H1 (cell line): Measurements from ENCODE around the gene PAX5. TPM values are rescaled to one million over a fixed set of nuclear protein-coding genes. Genes with fewer than 3 reads are reported as not detected.

ENCODE experiments used
- CTCF ChIA-PET: fragments of 300-600 bp; sonication (Branson Sonifier 250); formaldehyde crosslinking; loops from one replicate; lab custom pipeline; 2021; ENCODE audit not compliant: partially characterized antibody; lab: Charles Lee
- POLR2A ChIA-PET: fragments of 300-600 bp; sonication (Branson Sonifier 250); formaldehyde crosslinking; loops from one replicate; lab custom pipeline; 2021; ENCODE audit warnings: inconsistent platforms; ENCODE audit not compliant: partially characterized antibody; lab: Charles Lee
- DNase-seq, 2 experiments: peaks; one replicate each; pipeline versions ENCODE4 v3.0.0 to v3.0.0-alpha.2; 2010 to 2022; ENCODE audit warnings: low spot score in 2 of 2, low read depth in 1 of 2, mixed read lengths in 1 of 2
- FAIRE-seq: peaks from 2 replicates; lab custom pipeline; 2011; peaks lifted over from hg19 to GRCh38; lab: Jason Lieb, UNC
- H2AFZ ChIP-seq: 2 replicates; pipeline ENCODE4 v1.8.1; 2012; ENCODE audit warnings: low read length, inconsistent platforms
- H2AK5ac ChIP-seq: 2 replicates; pipeline ENCODE4 v1.6.1; 2013; ENCODE audit warnings: low read depth, low read length
- H2BK120ac ChIP-seq: replicated peaks from 2 replicates; pipeline ENCODE3; 2013; ENCODE audit warnings: low read depth, low read length, inconsistent platforms
- H2BK12ac ChIP-seq: 2 replicates; pipeline ENCODE4 v1.6.1; 2013; ENCODE audit warnings: low read depth, low read length
- H2BK15ac ChIP-seq: 2 replicates; pipeline ENCODE4 v1.6.1; 2013; ENCODE audit warnings: low read length
- H2BK20ac ChIP-seq: 2 replicates; pipeline ENCODE4 v1.6.1; 2013; ENCODE audit warnings: low read length
- H2BK5ac ChIP-seq: 2 replicates; pipeline ENCODE4 v1.6.1; 2013; ENCODE audit warnings: low read depth, low read length
- H3K14ac ChIP-seq: 2 replicates; pipeline ENCODE4 v1.6.1; 2013; ENCODE audit warnings: inconsistent platforms; ENCODE audit not compliant: insufficient read length
- H3K18ac ChIP-seq: 2 replicates; pipeline ENCODE4 v1.6.1; 2013; ENCODE audit warnings: low read length; ENCODE audit errors: extremely low read depth
- H3K23ac ChIP-seq: 2 replicates; pipeline ENCODE4 v1.6.1; 2013; ENCODE audit warnings: inconsistent platforms; ENCODE audit not compliant: insufficient read length
- H3K23me2 ChIP-seq: 2 replicates; pipeline ENCODE4 v1.6.1; 2013; ENCODE audit warnings: low read depth, low read length
- H3K27ac ChIP-seq: 2 replicates; pipeline ENCODE4 v1.6.1; 2011; ENCODE audit warnings: low read depth, low read length, inconsistent platforms
- H3K27me3 ChIP-seq, 4 experiments: replicated peaks in 1 of 4; 1 replicate in 1 of 4; 2 replicates in 3 of 4; pipeline versions ENCODE4 v1.6.1 to v1.8.1; 2011 to 2013; ENCODE audit warnings: low read length in 3 of 4, mild to moderate bottlenecking in 3 of 4, inconsistent platforms in 2 of 4, mixed read lengths in 2 of 4, moderate library complexity in 1 of 4; ENCODE audit not compliant: control insufficient read depth in 3 of 4, insufficient read depth in 3 of 4; ENCODE audit errors: extremely low read depth in 1 of 4
- H3K36me3 ChIP-seq, 4 experiments: 2 replicates each; pipeline versions ENCODE4 v1.6.1 to v1.8.1; 2011 to 2013; ENCODE audit warnings: mild to moderate bottlenecking in 4 of 4, low read length in 3 of 4, moderate library complexity in 2 of 4, control low read depth in 1 of 4, inconsistent platforms in 1 of 4; ENCODE audit not compliant: insufficient read depth in 4 of 4, control insufficient read depth in 2 of 4
- H3K4ac ChIP-seq: replicated peaks from 2 replicates; pipeline ENCODE3; 2013; ENCODE audit warnings: low read length, low read depth, mixed read lengths, inconsistent platforms; ENCODE audit not compliant: insufficient read length
- H3K4me1 ChIP-seq, 4 experiments: replicated peaks in 1 of 4; 1 replicate in 1 of 4; 2 replicates in 3 of 4; pipeline versions ENCODE4 v1.6.1 to v1.8.1; 2011 to 2013; ENCODE audit warnings: low read length in 3 of 4, inconsistent platforms in 2 of 4, mixed read lengths in 1 of 4; ENCODE audit not compliant: insufficient read depth in 4 of 4, control insufficient read depth in 3 of 4
- H3K4me2 ChIP-seq, 2 experiments: 2 replicates each; pipeline versions ENCODE4 v1.6.1 to v1.8.1; 2011 to 2013; ENCODE audit warnings: low read depth in 2 of 2, low read length in 2 of 2, control low read depth in 1 of 2, inconsistent platforms in 1 of 2, mild to moderate bottlenecking in 1 of 2; ENCODE audit not compliant: insufficient read depth in 1 of 2
- H3K4me3 ChIP-seq, 4 experiments: fragments of 200-600, 300-600 bp in 1 of 4; sonication (generic), shearing (Covaris generic), sonication (Bioruptor Twin) in 1 of 4; 2 replicates each; pipeline versions ENCODE4 v1.5.1 to v1.8.1; 2011 to 2016; ENCODE audit warnings: low read length in 4 of 4, low read depth in 3 of 4, control low read depth in 2 of 4, inconsistent platforms in 2 of 4, mild to moderate bottlenecking in 2 of 4, mixed read lengths in 1 of 4, moderate library complexity in 1 of 4; ENCODE audit not compliant: insufficient read depth in 2 of 4; ENCODE audit errors: extremely low read depth in 1 of 4
- H3K56ac ChIP-seq: replicated peaks from 2 replicates; pipeline ENCODE3; 2013; ENCODE audit warnings: low read depth, mild to moderate bottlenecking, mixed read lengths, low read length, inconsistent platforms; ENCODE audit not compliant: insufficient read length
- H3K79me1 ChIP-seq: 2 replicates; pipeline ENCODE4 v1.6.1; 2013; ENCODE audit warnings: low read depth, low read length, control low read depth
- H3K79me2 ChIP-seq, 2 experiments: 2 replicates each; pipeline versions ENCODE4 v1.6.1 to v1.8.1; 2012 to 2013; ENCODE audit warnings: low read length in 2 of 2, mild to moderate bottlenecking in 2 of 2, inconsistent platforms in 1 of 2; ENCODE audit not compliant: insufficient read depth in 2 of 2, control insufficient read depth in 1 of 2
- H3K9ac ChIP-seq, 4 experiments: replicated peaks in 1 of 4; 1 replicate in 1 of 4; 2 replicates in 3 of 4; pipeline versions ENCODE4 v1.6.1 to v1.8.1; 2011 to 2013; ENCODE audit warnings: low read depth in 3 of 4, low read length in 3 of 4, control low read depth in 2 of 4, mild to moderate bottlenecking in 2 of 4, moderate library complexity in 2 of 4, inconsistent platforms in 1 of 4; ENCODE audit errors: extremely low read depth in 1 of 4
- H3K9me3 ChIP-seq, 2 experiments: 2 replicates each; pipeline versions ENCODE4 v1.6.1 to v1.8.1; 2012 to 2013; ENCODE audit warnings: mild to moderate bottlenecking in 2 of 2, moderate library complexity in 2 of 2, control low read depth in 1 of 2, inconsistent platforms in 1 of 2, low read depth in 1 of 2, low read length in 1 of 2, mixed read lengths in 1 of 2; ENCODE audit not compliant: insufficient read depth in 2 of 2
- H4K20me1 ChIP-seq, 2 experiments: replicated peaks in 1 of 2; 2 replicates each; pipeline versions ENCODE3 to v1.8.1; 2011 to 2013; ENCODE audit warnings: inconsistent platforms in 2 of 2, low read length in 2 of 2, mild to moderate bottlenecking in 1 of 2; ENCODE audit not compliant: insufficient read depth in 2 of 2, control insufficient read depth in 1 of 2
- H4K5ac ChIP-seq: 2 replicates; pipeline ENCODE4 v1.6.1; 2013; ENCODE audit warnings: low read length, low read depth, mixed read lengths, inconsistent platforms; ENCODE audit not compliant: insufficient read length
- H4K8ac ChIP-seq: 2 replicates; pipeline ENCODE4 v1.8.0; 2013; ENCODE audit warnings: mild to moderate bottlenecking, moderate library complexity, low read length, inconsistent platforms; ENCODE audit not compliant: insufficient read depth; ENCODE audit errors: extremely low read depth
- H4K91ac ChIP-seq: replicated peaks from 2 replicates; pipeline ENCODE3; 2013; ENCODE audit warnings: low read length, mixed read lengths, inconsistent platforms; ENCODE audit not compliant: insufficient read length
- ATF2 ChIP-seq: IDR thresholded peaks from 2 replicates; pipeline ENCODE4 v1.6.1; 2012; ENCODE audit warnings: low read length, inconsistent platforms
- BCL11A ChIP-seq, 2 experiments: IDR thresholded peaks; one replicate each; pipeline ENCODE4 v1.6.1; 2011; ENCODE audit warnings: low read depth in 2 of 2, low read length in 2 of 2, mild to moderate bottlenecking in 2 of 2
- GABPA ChIP-seq: IDR thresholded peaks from 2 replicates; pipeline ENCODE4 v1.6.1; 2011; ENCODE audit warnings: mild to moderate bottlenecking, low read length, moderate library complexity, borderline replicate concordance; ENCODE audit not compliant: insufficient read depth
- HDAC2 ChIP-seq, 2 experiments: fragments of 300-600 bp in 1 of 2; sonication (generic) in 1 of 2; IDR thresholded peaks; 2 replicates each; pipeline ENCODE4 v1.6.1; 2011 to 2012; ENCODE audit warnings: low read depth in 2 of 2, low read length in 2 of 2, mild to moderate bottlenecking in 2 of 2, moderate library complexity in 2 of 2, borderline replicate concordance in 1 of 2, inconsistent platforms in 1 of 2
- KDM5A ChIP-seq: fragments of 200-600 bp; IDR thresholded peaks from 2 replicates; pipeline ENCODE4 v1.7.1; 2012; ENCODE audit warnings: mild to moderate bottlenecking, low read length, inconsistent platforms, mixed read lengths
- MAFK ChIP-seq: IDR thresholded peaks from 2 replicates; pipeline ENCODE4 v1.6.1; 2012; ENCODE audit warnings: low read depth, mild to moderate bottlenecking, improper control_type of control experiment, low read length
- POLR2A ChIP-seq, 2 experiments: IDR thresholded peaks; 1 replicate in 1 of 2; 2 replicates in 1 of 2; pipeline ENCODE4 v1.6.1; 2011; ENCODE audit warnings: low read depth in 2 of 2, low read length in 2 of 2, mild to moderate bottlenecking in 2 of 2; ENCODE audit errors: control extremely low read depth in 1 of 2
- RAD21 ChIP-seq, 2 experiments: IDR thresholded peaks in 1 of 2; conservative IDR thresholded peaks in 1 of 2; 2 replicates each; pipeline ENCODE4 v1.6.1; 2011; ENCODE audit warnings: low read depth in 2 of 2, low read length in 2 of 2, improper control_type of control experiment in 1 of 2, inconsistent platforms in 1 of 2, mild to moderate bottlenecking in 1 of 2, moderate library complexity in 1 of 2
- RBBP5 ChIP-seq: IDR thresholded peaks from 2 replicates; pipeline ENCODE4 v1.7.1; 2012; ENCODE audit warnings: low read depth, mild to moderate bottlenecking, inconsistent platforms, low read length, moderate library complexity, borderline replicate concordance
- SIRT6 ChIP-seq: IDR thresholded peaks from one replicate; pipeline ENCODE4 v1.7.1; 2012; ENCODE audit warnings: low read length, inconsistent platforms
- SUZ12 ChIP-seq: fragments of 200-600 bp; sonication (generic); IDR thresholded peaks from 2 replicates; pipeline ENCODE4 v1.6.1; 2012; ENCODE audit warnings: mild to moderate bottlenecking, inconsistent platforms, low read length, moderate library complexity, mixed read lengths
- TAF7 ChIP-seq: optimal IDR thresholded peaks from 2 replicates; pipeline ENCODE3; 2011; ENCODE audit warnings: low read depth, mild to moderate bottlenecking, inconsistent platforms, low read length, moderate library complexity, borderline replicate concordance
- WGBS, 2 experiments: shearing (Covaris generic) in 1 of 2; methylation state at CpG; one replicate each; pipeline versions ENCODE4 v1.1.6 to v1.1.7; 2013 to 2015; ENCODE audit warnings: low lambda C conversion rate in 2 of 2, mixed read lengths in 2 of 2, inconsistent platforms in 1 of 2, low coverage in 1 of 2, missing lambda C conversion rate in 1 of 2; ENCODE audit not compliant: insufficient replicate concordance in 2 of 2, insufficient coverage in 1 of 2, insufficient read length in 1 of 2; ENCODE audit errors: extremely low coverage in 1 of 2, missing lambda C conversion rate in 1 of 2; 5-methylcytosine and 5-hydroxymethylcytosine counted together
- polyA plus RNA-seq, 7 experiments: library from polyadenylated mRNA; depleted of rRNA in 3 of 7; stranded (reverse) in 5 of 7; unstranded in 2 of 7; fragments of >200 nt in 5 of 7; fragments of 200-250 nt in 2 of 7; gene quantifications; 1 replicate in 5 of 7; 2 replicates in 1 of 7; 4 replicates in 1 of 7; pipeline versions ENCODE4 v1.2.1 to v1.2.3, GENCODE V29; 2011 to 2013; ENCODE audit warnings: missing spikeins in 2 of 7, mixed read lengths in 2 of 7
- total RNA-seq: library from RNA; stranded (reverse); fragmentation: NEBNext Ultra II Directional; extraction: Animal tissue kit (Norgen Biotek cat#: 25700); gene quantifications from 2 replicates; pipeline ENCODE4 v1.2.1, GENCODE V29; 2021

Gene PAX5
- total and polyA plus RNA-seq, 2 of the 8 experiments (the other 6 are each of a cell fraction or from before 2014, with no cell fraction given), result 0.29 to 0.43 TPM

- FAIRE-seq, result no peak
- Histone ChIP-seq H2AK5ac (no peak overlapping the region), H3K23me2 (peaks cover 1% of the 10 kb centered on the region; the same call in 1 of the 2 replicates), H3K9me3 (no peaks in the 10 kb centered on the region), H3K36me3 (no peaks in the 10 kb centered on the region), H4K91ac (no peak overlapping the region), H3K14ac (no peak overlapping the region), H4K5ac (no peak overlapping the region), H3K56ac (no peak overlapping the region), H3K79me2 (no peaks in the 10 kb centered on the region), H2BK120ac (no peak overlapping the region), H4K8ac (no peak overlapping the region), H3K9ac (no peak overlapping the region), H2BK15ac (no peak overlapping the region), H2BK12ac (no peak overlapping the region), H3K23ac (no peak overlapping the region), H2BK5ac (no peak overlapping the region), H3K4me1 (peaks cover 0 to 8% (median 3%) of the 10 kb centered on the region in 4 experiments; a peak in 4 of 7 replicates), H2BK20ac (no peak overlapping the region), H3K4me2 (no peak overlapping the region), H3K18ac (no peak overlapping the region), H3K27me3 (no peaks in the 10 kb centered on the region), H3K27ac (no peak overlapping the region), H3K79me1 (no peaks in the 10 kb centered on the region), H4K20me1 (no peaks in the 10 kb centered on the region), H3K4me3 (no peak overlapping the region), H3K4ac (no peak overlapping the region), H2AFZ (no peak overlapping the region)
- ChIA-PET POLR2A (no interaction called here), CTCF (interaction anchor here (0.9 to 2.5 kb wide), 9 partner anchors 15 to 387 kb away, joined by 3 to 9 read pairs (median 5); no protein-coding TSS in a partner anchor)
- peak in 1 of 2 experiments; percentile 32 for DNase-seq
- WGBS, 2 experiments, result 87% methylated on average over 7 of the region's 7 CpGs; no CpG with 5 or more reads in 1 of the 2 experiments
- no peak for TF ChIP-seq GABPA
- TF ChIP-seq SUZ12, result no peak
- TF ChIP-seq SIRT6, result no peak
- TF ChIP-seq TAF7, result no peak
- TF ChIP-seq RBBP5, result no peak
- TF ChIP-seq POLR2A (IDR thresholded peaks at IDR 0.05; ENCODE audit: control extremely low read depth in 1 of 2, low read depth in 2 of 2, low read length in 2 of 2), result no peak
- TF ChIP-seq ATF2, result no peak
- TF ChIP-seq BCL11A (IDR thresholded peaks at IDR 0.05; ENCODE audit: low read depth in 2 of 2, low read length in 2 of 2), result no peak
- no peak for TF ChIP-seq MAFK
- no peak for TF ChIP-seq RAD21 (IDR thresholded peaks at IDR 0.05 in 1 of 2, conservative IDR thresholded peaks at IDR 0.05 in 1 of 2; ENCODE audit: low read depth in 2 of 2, low read length in 2 of 2)
- TF ChIP-seq HDAC2 (IDR thresholded peaks at IDR 0.05; ENCODE audit: borderline replicate concordance in 1 of 2, low read depth in 2 of 2, low read length in 2 of 2), result no peak
- no peak for TF ChIP-seq KDM5A
Observed at GRCh38 chr9:36940881-36941280, 93.2 kb downstream of the PAX5 start.
